ENCODE data around the gene INHBE. TPM values are rescaled to one million over a fixed set of nuclear protein-coding genes. Genes with fewer than 3 reads are reported as not detected.

Gene INHBE
- total and polyA plus RNA-seq, 7 experiments from 2014 or later: 0.12 TPM; not detected in 6

- peaks cover 4 to 20% (median 5%) of the 10 kb centered on the region in 7 donors for H3K4me1 Mint-ChIP-seq
- DNase-seq (peak in 1 of 9 donors; percentile 58), ATAC-seq (peak; percentile 71)
- no peaks in the 10 kb centered on the region for H3K9me3 ChIP-seq (ENCODE audit: control insufficient read depth in 2 of 3, low read length in 3 of 3)
- H3K4me3 Mint-ChIP-seq: no peak overlapping the region
- no peaks in the 10 kb centered on the region for H3K9me3 Mint-ChIP-seq
- no peak overlapping the region for H3K27ac ChIP-seq (ENCODE audit: low read depth, low read length)
- CTCF ChIA-PET: interaction anchor here (0.5 to 1.6 kb wide), 11 partner anchors 10 to 192 kb away, joined by 3 to 6 read pairs (median 3); no protein-coding TSS in a partner anchor
- POLR2A ChIA-PET: interaction anchor here (1.4 kb wide), 2 partner anchors 10 to 23 kb away, joined by 5 to 6 read pairs; no protein-coding TSS in a partner anchor
- H3K27me3 ChIP-seq (ENCODE audit: control insufficient read depth in 2 of 2, insufficient read depth in 2 of 2, low read length in 2 of 2): no peaks in the 10 kb centered on the region
- no peak overlapping the region for H3K4me3 ChIP-seq (ENCODE audit: low read length)
- H3K4me1 ChIP-seq (ENCODE audit: control insufficient read depth in 2 of 2, insufficient read depth in 2 of 2, low read length in 2 of 2): peaks cover 0 to 5% of the 10 kb centered on the region in 2 donors
- no peaks in the 10 kb centered on the region for H3K36me3 Mint-ChIP-seq
- peaks cover 0 to 7% (median 0%) of the 10 kb centered on the region in 5 donors for H3K27me3 Mint-ChIP-seq
- intact Hi-C loops (cut with micrococcal nuclease): loop anchor here (1.0 to 10.0 kb wide), 5 partner anchors 146 to 328 kb away; partner anchors contain the start of genes LRP1 (in 1 of the 2) and OS9 (in 1 of the 2)
- H3K27ac Mint-ChIP-seq: no peak overlapping the region
- H3K36me3 ChIP-seq (ENCODE audit: control insufficient read depth in 2 of 3, insufficient read depth in 3 of 3, low read length in 3 of 3): no peaks in the 10 kb centered on the region
Measured at GRCh38 chr12:57452937-57453509, 2.1 kb upstream of the INHBE start.

- intact Hi-C loops (cut with micrococcal nuclease): loop anchor here (10.0 kb wide), 2 partner anchors 241 to 329 kb away; partner anchors contain the start of genes LRP1 (in 1 of the 2) and OS9 (in 1 of the 2)
- no peak overlapping the region for H3K27ac Mint-ChIP-seq
- H3K4me1 ChIP-seq (ENCODE audit: control insufficient read depth in 2 of 2, insufficient read depth in 2 of 2, low read length in 2 of 2): peaks cover 0 to 10% of the 10 kb centered on the region in 2 donors
- no peak overlapping the region for H3K4me3 ChIP-seq (ENCODE audit: low read length)
- peaks cover 0 to 2% (median 0%) of the 10 kb centered on the region in 11 donors for H3K9me3 Mint-ChIP-seq
- DNase-seq: no peak
- H3K4me1 Mint-ChIP-seq: peaks cover 11 to 26% (median 15%) of the 10 kb centered on the region in 7 donors
- H3K27me3 ChIP-seq (ENCODE audit: control insufficient read depth in 2 of 2, insufficient read depth in 2 of 2, low read length in 2 of 2): no peaks in the 10 kb centered on the region
- H3K9me3 ChIP-seq (ENCODE audit: control insufficient read depth in 2 of 3, low read length in 3 of 3): no peaks in the 10 kb centered on the region
- no peak overlapping the region for H3K27ac ChIP-seq (ENCODE audit: low read depth, low read length)
- H3K36me3 Mint-ChIP-seq: no peaks in the 10 kb centered on the region
- no peak for ATAC-seq
- CTCF ChIA-PET: interaction anchor here (0.6 to 1.5 kb wide), 3 partner anchors 129 to 194 kb away, joined by 3 read pairs; no protein-coding TSS in a partner anchor
- peaks cover 0 to 7% (median 0%) of the 10 kb centered on the region in 5 donors for H3K27me3 Mint-ChIP-seq
- no peaks in the 10 kb centered on the region for H3K36me3 ChIP-seq (ENCODE audit: control insufficient read depth in 2 of 3, insufficient read depth in 3 of 3, low read length in 3 of 3)
- POLR2A ChIA-PET: interaction anchor here (0.7 kb wide), 1 partner anchor 94 kb away, joined by 3 read pairs; no protein-coding TSS in a partner anchor
- no peak overlapping the region for H3K4me3 Mint-ChIP-seq
Measured at GRCh38 chr12:57454213-57454565, 918 bp upstream of the INHBE start.

GRCh38 chr12:57455374-57456144, 452 bp downstream of the INHBE start:
- Histone ChIP-seq H3K36me3 (ENCODE audit: control insufficient read depth in 2 of 3, insufficient read depth in 3 of 3, low read length in 3 of 3) (no peaks in the 10 kb centered on the region), H3K27me3 (ENCODE audit: control insufficient read depth in 2 of 2, insufficient read depth in 2 of 2, low read length in 2 of 2) (no peaks in the 10 kb centered on the region), H3K27ac (ENCODE audit: low read depth, low read length) (no peak overlapping the region), H3K4me1 (ENCODE audit: control insufficient read depth in 2 of 2, insufficient read depth in 2 of 2, low read length in 2 of 2) (peaks cover 4 to 11% of the 10 kb centered on the region in 2 donors), H3K4me3 (ENCODE audit: low read length) (peak overlapping the region; percentile 20), H3K9me3 (ENCODE audit: control insufficient read depth in 2 of 3, low read length in 3 of 3) (no peaks in the 10 kb centered on the region)
- H3K27me3 Mint-ChIP-seq: peaks cover 0 to 8% (median 4%) of the 10 kb centered on the region in 5 donors
- peaks cover 0 to 2% (median 0%) of the 10 kb centered on the region in 11 donors for H3K9me3 Mint-ChIP-seq
- peak overlapping the region; percentile 3 to 81 (median 73) for H3K4me3 Mint-ChIP-seq
- H3K27ac Mint-ChIP-seq: peak overlapping the region in 3 of 9 donors; percentile 42 to 84 (median 42)
- ATAC-seq (no peak), DNase-seq (no peak)
- H3K4me1 Mint-ChIP-seq: peaks cover 19 to 33% (median 23%) of the 10 kb centered on the region in 7 donors
- ChIA-PET POLR2A (interaction anchor here (0.8 to 1.2 kb wide), 3 partner anchors 10 to 56 kb away, joined by 3 read pairs; no protein-coding TSS in a partner anchor), CTCF (interaction anchor here (0.7 to 1.5 kb wide), 15 partner anchors 11 to 366 kb away, joined by 3 to 5 read pairs (median 3); partner anchors contain the start of gene B4GALNT1)
- no peaks in the 10 kb centered on the region for H3K36me3 Mint-ChIP-seq
- intact Hi-C loops (cut with micrococcal nuclease): loop anchor here (1.0 to 10.0 kb wide), 5 partner anchors 148 to 343 kb away; partner anchors contain the start of genes LRP1 (in 1 of the 2), OS9 (in 1 of the 2) and STAT6 (in 1 of the 2)

- DNase-seq: peak in 5 of 9 donors; percentile 39 to 57 (median 53)
- H3K27ac Mint-ChIP-seq: peak overlapping the region in 5 of 9 donors; percentile 16 to 84 (median 42)
Measured at GRCh38 chr12:57456145-57456700, 1.1 kb downstream of the INHBE start.

GRCh38 chr12:57456737-57457490, 1.8 kb downstream of the INHBE start:
- Mint-ChIP-seq H3K9me3 (peaks cover 0 to 2% (median 0%) of the 10 kb centered on the region in 11 donors), H3K4me3 (peak overlapping the region in 1 of 10 donors; percentile 25)

More at GRCh38 chr12:57456145-57456700, 1.1 kb downstream of the INHBE start:
- H3K4me3 ChIP-seq (ENCODE audit: low read length): peak overlapping the region; percentile 20
- no peaks in the 10 kb centered on the region for H3K36me3 ChIP-seq (ENCODE audit: control insufficient read depth in 2 of 3, insufficient read depth in 3 of 3, low read length in 3 of 3)
- CTCF ChIA-PET: interaction anchor here (0.6 to 1.2 kb wide), 14 partner anchors 10 to 367 kb away, joined by 3 to 5 read pairs (median 3); partner anchors contain the start of gene B4GALNT1
- intact Hi-C loops (cut with micrococcal nuclease): loop anchor here (1.0 to 10.0 kb wide), 5 partner anchors 149 to 344 kb away; partner anchors contain the start of genes LRP1 (in 1 of the 2), OS9 (in 1 of the 2) and STAT6 (in 1 of the 2)
- Mint-ChIP-seq H3K9me3 (peaks cover 0 to 2% (median 0%) of the 10 kb centered on the region in 11 donors), H3K36me3 (no peaks in the 10 kb centered on the region), H3K4me3 (peak overlapping the region; percentile 3 to 81 (median 73)), H3K4me1 (peaks cover 24 to 37% (median 27%) of the 10 kb centered on the region in 7 donors), H3K27me3 (peaks cover 0 to 14% (median 4%) of the 10 kb centered on the region in 5 donors)
- no peak overlapping the region for H3K27ac ChIP-seq (ENCODE audit: low read depth, low read length)
- no peaks in the 10 kb centered on the region for H3K27me3 ChIP-seq (ENCODE audit: control insufficient read depth in 2 of 2, insufficient read depth in 2 of 2, low read length in 2 of 2)
- peak; percentile 31 for ATAC-seq
- POLR2A ChIA-PET: no interaction called here
- H3K4me1 ChIP-seq (ENCODE audit: control insufficient read depth in 2 of 2, insufficient read depth in 2 of 2, low read length in 2 of 2): peaks cover 11 to 18% of the 10 kb centered on the region in 2 donors
- no peaks in the 10 kb centered on the region for H3K9me3 ChIP-seq (ENCODE audit: control insufficient read depth in 2 of 3, low read length in 3 of 3)

More at GRCh38 chr12:57456737-57457490, 1.8 kb downstream of the INHBE start:
- no peak for DNase-seq
- peaks cover 14 to 24% of the 10 kb centered on the region in 2 donors for H3K4me1 ChIP-seq (ENCODE audit: control insufficient read depth in 2 of 2, insufficient read depth in 2 of 2, low read length in 2 of 2)
- no peaks in the 10 kb centered on the region for H3K36me3 Mint-ChIP-seq
- no peak overlapping the region for H3K4me3 ChIP-seq (ENCODE audit: low read length)
- H3K36me3 ChIP-seq (ENCODE audit: control insufficient read depth in 2 of 3, insufficient read depth in 3 of 3, low read length in 3 of 3): no peaks in the 10 kb centered on the region
- intact Hi-C loops (cut with micrococcal nuclease): loop anchor here (1.0 to 10.0 kb wide), 5 partner anchors 150 to 345 kb away; partner anchors contain the start of genes LRP1 (in 1 of the 2), OS9 (in 1 of the 2) and STAT6 (in 1 of the 2)
- peak overlapping the region in 5 of 9 donors; percentile 9 to 58 (median 42) for H3K27ac Mint-ChIP-seq
- H3K9me3 ChIP-seq (ENCODE audit: control insufficient read depth in 2 of 3, low read length in 3 of 3): no peaks in the 10 kb centered on the region
- ATAC-seq: no peak
- H3K27me3 Mint-ChIP-seq: peaks cover 0 to 18% (median 6%) of the 10 kb centered on the region in 5 donors
- no peaks in the 10 kb centered on the region for H3K27me3 ChIP-seq (ENCODE audit: control insufficient read depth in 2 of 2, insufficient read depth in 2 of 2, low read length in 2 of 2)
- no peak overlapping the region for H3K27ac ChIP-seq (ENCODE audit: low read depth, low read length)
- H3K4me1 Mint-ChIP-seq: peaks cover 29 to 42% (median 32%) of the 10 kb centered on the region in 7 donors
- CTCF ChIA-PET: interaction anchor here (0.6 to 6.5 kb wide), 4 partner anchors 10 to 192 kb away, joined by 3 to 101 read pairs (median 3); partner anchors contain the start of gene ARHGAP9
- POLR2A ChIA-PET: interaction anchor here (0.6 kb wide), 1 partner anchor 216 kb away, joined by 3 read pairs; no protein-coding TSS in a partner anchor
